22Rv1 (cell line): ENCODE measurements around the gene PTDSS2.

Experiments
- H3K27ac ChIP-seq: fragments of 450-650 bp; 2 replicates; pipeline ENCODE4 v1.5.1; 2017
- ZFX ChIP-seq: fragments of 450-650 bp; IDR thresholded peaks from 2 replicates; pipeline ENCODE4 v1.6.1; 2017; ENCODE audit warnings: antibody characterized with exemption, borderline replicate concordance
- TF ChIP-seq, protein P1 (sequence below): fragments of 450-650 bp; IDR thresholded peaks from 2 replicates; pipeline ENCODE4 v1.5.1; 2017; ENCODE audit warnings: mild to moderate bottlenecking

The PTDSS2 gene

DNA sequence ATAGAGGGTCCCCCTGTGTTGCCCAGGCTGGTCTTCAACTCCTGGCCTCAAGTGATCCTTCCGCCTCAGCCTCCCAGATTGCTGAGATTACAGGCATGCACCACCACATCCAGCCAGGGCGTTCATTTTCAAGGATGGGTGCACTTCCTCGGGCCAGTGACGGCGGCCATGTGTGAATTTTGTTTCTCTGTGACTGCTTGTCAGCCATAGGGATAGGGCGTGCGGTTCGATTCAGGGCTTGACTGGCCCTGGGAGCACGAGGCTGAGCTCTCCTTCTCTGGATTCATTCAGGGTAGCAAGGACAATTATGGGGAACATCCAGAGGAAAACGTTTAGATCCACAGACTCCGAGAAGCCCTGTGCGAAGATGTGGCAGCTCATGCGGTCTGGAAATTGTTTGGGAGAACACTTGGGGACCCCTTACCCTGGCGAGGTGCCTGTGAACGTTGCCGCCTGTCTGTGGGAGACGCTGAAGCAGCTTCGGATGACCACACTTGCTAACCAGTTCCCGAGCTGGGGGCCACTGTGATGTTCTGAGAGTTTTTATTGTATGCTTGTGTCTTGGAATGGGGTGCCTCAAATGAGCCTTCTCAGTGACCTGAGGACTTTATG, 2.9 kb downstream of the PTDSS2 start:
- H3K27ac ChIP-seq = no peak overlapping the region
- TF ChIP-seq, protein P1, sequence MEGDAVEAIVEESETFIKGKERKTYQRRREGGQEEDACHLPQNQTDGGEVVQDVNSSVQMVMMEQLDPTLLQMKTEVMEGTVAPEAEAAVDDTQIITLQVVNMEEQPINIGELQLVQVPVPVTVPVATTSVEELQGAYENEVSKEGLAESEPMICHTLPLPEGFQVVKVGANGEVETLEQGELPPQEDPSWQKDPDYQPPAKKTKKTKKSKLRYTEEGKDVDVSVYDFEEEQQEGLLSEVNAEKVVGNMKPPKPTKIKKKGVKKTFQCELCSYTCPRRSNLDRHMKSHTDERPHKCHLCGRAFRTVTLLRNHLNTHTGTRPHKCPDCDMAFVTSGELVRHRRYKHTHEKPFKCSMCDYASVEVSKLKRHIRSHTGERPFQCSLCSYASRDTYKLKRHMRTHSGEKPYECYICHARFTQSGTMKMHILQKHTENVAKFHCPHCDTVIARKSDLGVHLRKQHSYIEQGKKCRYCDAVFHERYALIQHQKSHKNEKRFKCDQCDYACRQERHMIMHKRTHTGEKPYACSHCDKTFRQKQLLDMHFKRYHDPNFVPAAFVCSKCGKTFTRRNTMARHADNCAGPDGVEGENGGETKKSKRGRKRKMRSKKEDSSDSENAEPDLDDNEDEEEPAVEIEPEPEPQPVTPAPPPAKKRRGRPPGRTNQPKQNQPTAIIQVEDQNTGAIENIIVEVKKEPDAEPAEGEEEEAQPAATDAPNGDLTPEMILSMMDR = no peak
- no peak for TF ChIP-seq ZFX

DNA sequence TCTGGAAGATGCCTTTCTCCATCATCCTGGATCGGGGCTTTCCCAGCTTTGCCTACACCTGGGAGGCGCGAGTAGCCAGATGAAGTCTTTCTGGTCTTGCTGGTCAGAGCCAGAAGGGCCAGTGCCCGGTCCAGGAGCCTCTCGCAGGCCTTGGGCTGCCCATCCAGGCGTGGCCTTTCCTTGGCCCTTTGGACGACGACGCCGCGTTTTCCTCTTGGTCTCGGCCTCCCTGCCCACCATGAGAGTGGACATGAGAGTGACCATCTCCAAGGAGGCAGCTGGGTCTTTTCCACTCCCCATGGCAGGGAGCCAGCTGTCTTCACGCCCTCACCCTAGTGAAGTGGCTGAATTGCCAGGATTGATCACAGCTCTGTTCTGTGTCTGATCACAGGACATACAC, 3.5 kb downstream of the PTDSS2 start:
- no peak overlapping the region for H3K27ac ChIP-seq
- no peak for TF ChIP-seq ZFX
- TF ChIP-seq, protein P1 = no peak

DNA sequence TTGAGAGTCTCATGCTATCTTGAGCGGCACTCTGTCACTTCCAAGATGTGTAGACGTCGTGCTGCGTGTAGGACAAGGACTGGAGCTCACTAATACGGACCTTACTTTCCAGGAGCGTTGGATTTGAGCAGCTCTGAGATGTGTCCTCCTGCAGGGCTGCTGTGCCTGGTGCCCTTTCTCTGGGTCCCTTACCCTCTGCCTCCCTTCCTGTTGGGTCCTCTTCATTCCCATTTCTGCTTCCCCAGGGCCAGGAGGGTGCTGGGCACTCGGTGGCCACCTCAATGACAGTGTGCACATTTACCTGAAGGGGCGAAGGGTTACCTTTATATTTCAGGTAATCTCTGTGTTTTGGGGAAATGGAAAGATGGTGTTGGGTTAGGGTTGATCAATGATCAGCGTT, 4.0 kb downstream of the PTDSS2 start:
- H3K27ac ChIP-seq = no peak overlapping the region
- no peak for TF ChIP-seq ZFX
- TF ChIP-seq, protein P1 = no peak

DNA sequence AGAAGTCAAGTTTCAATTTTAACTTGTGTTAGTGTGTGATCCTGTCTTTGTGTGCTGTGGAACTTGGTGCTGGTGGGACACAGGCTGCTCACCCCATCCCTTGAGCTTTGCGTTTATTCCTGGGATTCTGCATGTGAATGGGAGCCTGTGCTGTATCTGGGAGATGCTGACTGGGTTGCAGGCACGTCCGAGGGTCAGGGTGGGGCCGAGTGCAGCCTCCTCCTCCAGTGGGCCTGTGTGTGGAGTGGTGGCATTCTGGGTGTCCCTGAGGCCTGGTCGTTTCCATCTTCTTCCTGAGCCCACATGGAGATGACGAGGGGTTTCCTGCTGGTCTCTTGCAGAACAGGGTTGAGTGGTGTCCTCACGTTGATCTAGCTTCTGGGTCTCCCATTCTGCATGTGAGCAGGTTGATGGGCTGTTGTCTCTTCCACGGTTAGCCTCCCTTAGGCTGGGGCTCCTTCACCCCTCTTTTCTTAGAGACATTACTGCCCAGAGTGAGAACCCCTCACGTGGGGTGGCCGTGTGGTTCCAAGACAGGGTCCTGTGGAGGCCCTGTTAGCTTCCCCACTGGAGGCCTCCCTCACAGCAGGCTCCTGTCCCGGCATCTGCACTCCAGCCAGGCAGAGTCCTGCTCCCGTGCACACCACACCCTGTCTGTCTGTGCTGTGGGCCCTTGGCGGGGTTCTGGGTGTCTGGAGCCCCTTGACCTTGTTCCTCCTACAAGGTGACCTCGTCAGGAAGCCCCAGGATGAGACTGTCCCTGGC, 4.9 kb downstream of the PTDSS2 start:
- TF ChIP-seq ZFX = no peak
- TF ChIP-seq, protein P1 = no peak
- no peak overlapping the region for H3K27ac ChIP-seq

DNA sequence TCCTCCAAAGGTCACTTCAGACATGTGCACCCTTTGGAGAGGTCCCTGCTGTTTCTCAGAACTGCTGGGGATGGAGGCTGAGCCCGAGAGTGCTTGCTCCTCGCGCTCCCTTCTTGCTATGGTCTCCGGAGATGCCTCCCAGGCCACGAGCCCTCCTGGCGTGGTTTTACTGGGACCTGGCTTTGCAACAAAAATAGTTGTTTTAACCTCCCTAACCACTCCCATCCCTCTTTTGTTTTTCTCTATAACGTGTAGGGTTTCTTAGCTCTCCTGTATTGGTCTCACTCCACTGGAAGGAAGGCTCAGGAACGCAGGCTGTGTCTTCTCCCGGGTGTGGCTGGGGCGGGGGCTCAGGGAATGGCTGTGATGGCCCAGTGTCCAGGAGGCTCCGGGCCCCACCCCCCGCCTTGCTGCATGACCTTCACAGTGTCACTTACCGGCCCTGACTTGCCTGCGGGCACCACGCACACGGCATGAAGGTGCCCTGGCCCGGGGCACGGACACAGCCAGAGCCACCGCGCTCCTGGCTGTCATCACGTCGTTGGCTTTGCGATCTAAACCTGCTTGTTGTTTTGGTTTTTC, 5.6 kb downstream of the PTDSS2 start:
- no peak overlapping the region for H3K27ac ChIP-seq
- TF ChIP-seq ZFX = no peak
- TF ChIP-seq, protein P1 = no peak

DNA sequence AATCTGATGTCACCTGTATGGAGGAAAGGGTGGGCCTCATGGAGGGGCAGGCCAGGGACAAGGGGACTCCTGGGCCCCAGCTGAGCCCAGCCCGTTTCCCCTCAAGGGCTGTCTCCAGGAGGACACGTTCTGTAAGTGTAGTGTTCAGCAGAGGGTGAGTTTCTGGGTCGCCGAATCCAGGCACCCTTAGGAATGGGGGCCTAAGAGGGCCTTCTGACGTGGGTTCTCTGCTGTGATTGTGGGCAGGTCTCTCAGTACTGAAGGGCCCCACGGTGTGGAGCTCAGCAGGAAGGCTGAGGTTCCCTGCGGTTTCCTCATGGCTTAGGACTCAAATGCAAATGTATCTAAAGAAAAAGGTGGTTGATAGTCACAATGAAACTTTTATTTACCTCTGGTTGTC, 6.5 kb downstream of the PTDSS2 start:
- no peak overlapping the region for H3K27ac ChIP-seq
- TF ChIP-seq, protein P1 = no peak
- TF ChIP-seq ZFX = no peak

DNA sequence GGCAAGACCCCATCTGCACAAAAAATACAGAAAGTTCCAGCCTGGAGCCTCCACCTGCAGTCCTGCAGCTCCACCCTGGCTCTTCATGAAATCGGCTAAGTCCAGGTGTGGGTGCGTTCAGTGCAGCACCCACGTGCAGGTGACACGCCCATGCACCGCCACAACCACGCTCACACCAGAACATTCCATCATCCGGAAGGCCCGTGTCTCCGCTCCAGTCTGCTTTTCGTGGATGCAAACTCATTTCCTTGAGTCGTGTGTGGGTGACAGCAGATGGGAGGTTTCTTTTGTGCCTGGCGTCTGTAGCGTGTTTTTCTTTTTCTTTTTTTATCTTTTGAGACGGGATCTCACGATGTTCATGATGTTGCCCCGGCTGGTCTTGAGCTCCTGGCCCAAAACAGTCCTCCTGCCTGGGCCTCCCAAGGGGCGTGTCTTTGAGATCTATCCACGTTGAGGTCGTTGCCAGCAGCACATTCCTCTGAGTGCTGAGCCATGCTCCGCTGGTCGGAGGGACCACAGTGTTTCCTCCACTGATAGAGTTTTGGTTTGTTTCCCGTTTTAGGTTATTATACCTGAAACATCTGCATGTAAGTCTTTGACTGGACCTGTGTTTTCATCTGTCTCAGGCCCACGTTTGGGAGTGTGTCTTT, 7.2 kb downstream of the PTDSS2 start:
- TF ChIP-seq, protein P1 = no peak
- TF ChIP-seq ZFX = no peak
- H3K27ac ChIP-seq = no peak overlapping the region
